ENCODE measurements around the gene FLNB.

The FLNB gene

DNA sequence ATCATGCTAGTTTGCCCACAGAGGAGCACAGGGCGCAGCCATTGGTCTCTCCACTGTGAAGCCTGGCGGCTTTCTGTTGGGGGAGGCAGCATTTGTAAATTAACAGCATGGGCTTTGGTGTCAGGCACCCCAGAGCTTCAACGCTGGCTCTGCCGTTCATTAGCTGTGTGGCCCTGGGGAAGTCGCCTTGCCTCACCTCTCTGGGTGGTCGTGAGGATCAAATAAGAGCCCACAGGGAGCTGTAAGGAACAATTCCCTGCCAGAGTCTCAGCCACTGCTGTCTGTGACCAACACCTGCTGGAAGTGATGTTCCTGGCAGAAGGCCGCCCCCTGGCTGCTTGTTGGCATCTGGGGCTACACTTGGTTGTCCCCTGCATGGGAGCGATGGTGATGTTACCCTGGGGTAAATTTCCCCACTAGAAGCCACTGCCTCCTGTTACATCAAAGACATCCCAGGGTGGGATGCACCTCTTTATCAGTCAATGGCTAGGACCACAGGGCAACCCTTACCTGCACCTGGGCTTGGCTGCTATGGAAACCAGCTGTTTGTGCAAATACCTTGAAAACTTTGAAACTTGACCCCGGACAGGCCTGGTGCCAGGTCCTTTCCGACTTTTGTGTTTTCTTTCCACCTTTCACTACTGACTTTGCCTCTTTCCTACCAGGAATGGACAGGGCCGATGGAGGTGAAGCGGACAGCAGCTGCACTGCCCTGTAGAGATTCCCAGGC lies 165.6 kb downstream of the FLNB start:
- H3K27ac ChIP-seq: peak overlapping the region; percentile 17
- TF ChIP-seq CTCF (conservative IDR thresholded peaks at IDR 0.05): peak; percentile 36
- no peak for TF ChIP-seq ZFX (IDR thresholded peaks at IDR 0.05)

GRCh38 chr3:58175187-58175436 lies 166.9 kb downstream of the FLNB start:
- no peak overlapping the region for H3K27ac ChIP-seq
- TF ChIP-seq ZFX (IDR thresholded peaks at IDR 0.05): no peak
- TF ChIP-seq CTCF (conservative IDR thresholded peaks at IDR 0.05): no peak

DNA sequence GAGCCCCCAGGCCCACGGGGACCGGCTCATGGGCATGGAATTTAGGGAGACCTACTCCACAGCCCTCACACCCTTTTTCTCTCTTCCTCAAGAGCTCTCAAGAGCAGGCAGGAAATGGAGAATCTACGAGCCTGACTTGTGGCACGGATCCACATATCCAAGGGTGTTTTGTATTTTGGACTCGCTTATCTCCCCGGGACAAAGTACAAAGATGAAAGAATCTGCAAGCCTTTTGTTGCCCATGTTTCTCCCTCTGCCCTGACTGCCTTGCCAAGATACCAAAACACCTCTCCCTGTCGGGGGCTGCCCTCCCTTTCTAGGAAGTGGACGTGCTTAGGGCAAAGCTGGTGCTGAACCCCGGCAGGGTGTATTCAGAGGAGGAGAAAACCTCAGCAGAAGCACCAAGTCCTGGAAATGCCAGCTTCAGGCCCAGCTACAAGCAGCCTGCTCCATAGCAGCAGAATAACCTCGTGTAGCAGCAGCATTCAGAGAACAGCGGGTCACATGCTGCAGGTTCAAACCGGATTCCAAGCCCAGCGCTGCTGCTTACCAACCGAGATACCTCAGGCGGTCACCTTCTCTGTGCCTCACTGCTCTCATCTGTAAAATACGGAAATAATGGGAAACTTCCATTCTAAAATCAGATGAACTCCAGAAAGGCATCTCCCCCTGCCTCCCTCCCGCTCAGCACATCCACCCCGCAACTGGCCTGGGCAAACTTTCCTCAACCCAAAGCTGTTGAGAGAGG lies 167.4 kb downstream of the FLNB start:
- H3K27ac ChIP-seq: no peak overlapping the region

DNA sequence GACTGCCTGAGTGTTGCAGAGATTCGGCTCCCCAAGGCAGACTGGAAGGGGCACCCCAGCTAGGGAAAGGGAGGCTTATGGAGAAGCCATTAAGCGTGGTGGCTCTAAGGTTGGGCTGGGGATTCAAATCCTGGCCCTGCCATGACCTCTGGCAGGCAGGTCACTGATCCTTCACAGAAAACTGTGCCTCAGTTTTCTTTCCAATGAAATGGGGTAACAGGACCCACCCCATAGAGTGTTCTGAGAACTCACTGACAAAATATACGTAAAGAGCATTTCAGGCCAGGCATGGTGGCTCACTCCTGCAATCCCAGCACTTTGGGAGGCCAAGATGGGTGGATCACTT lies 167.9 kb downstream of the FLNB start:
- no peak for TF ChIP-seq CTCF (conservative IDR thresholded peaks at IDR 0.05)
- no peak for TF ChIP-seq ZFX (IDR thresholded peaks at IDR 0.05)
- H3K27ac ChIP-seq: no peak overlapping the region

More for the DNA sequence above, 167.4 kb downstream of the FLNB start:
- TF ChIP-seq ZFX (IDR thresholded peaks at IDR 0.05) (no peak), CTCF (conservative IDR thresholded peaks at IDR 0.05) (no peak)

DNA sequence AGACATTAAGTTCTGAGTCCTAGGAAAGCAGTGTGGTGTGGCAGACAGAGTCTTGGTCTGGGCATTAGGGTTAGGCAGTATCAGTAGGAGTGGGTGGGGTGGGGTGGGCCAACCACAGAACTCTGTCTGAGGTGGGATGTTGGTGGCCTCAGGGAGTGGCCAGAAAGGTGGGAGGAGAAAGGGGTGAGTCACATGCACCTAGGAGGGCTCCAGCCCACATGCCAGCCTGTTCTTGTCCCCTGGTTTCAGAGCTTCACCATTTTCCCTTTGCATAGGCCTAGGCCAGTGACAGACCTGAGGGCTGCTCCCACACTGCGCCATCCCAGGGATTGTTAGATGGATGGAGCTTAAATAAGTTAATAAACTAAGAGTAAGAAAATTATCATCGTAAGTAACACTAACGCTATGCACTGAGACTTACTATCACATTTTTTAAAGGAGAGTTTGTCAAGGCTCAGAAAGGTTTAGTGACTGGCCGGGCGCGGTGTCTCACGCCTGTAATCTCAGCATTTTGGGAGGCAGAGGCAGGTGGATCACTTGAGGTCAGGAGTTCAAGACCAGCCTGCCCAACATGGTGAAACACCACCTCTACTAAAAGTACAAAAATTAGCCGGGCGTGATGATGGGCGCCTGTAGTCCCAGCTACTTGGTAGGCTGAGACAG lies 168.7 kb downstream of the FLNB start:
- TF ChIP-seq ZFX (IDR thresholded peaks at IDR 0.05): no peak
- no peak for TF ChIP-seq CTCF (conservative IDR thresholded peaks at IDR 0.05)
- H3K27ac ChIP-seq: peak overlapping the region; percentile 24; the same call in 1 of the 2 replicates

GRCh38 chr3:58177747-58178527 lies 169.7 kb downstream of the FLNB start:
- TF ChIP-seq ZFX (IDR thresholded peaks at IDR 0.05): no peak
- peak; percentile 92 for TF ChIP-seq CTCF (conservative IDR thresholded peaks at IDR 0.05)
- H3K27ac ChIP-seq: peak overlapping the region; percentile 24; the same call in 1 of the 2 replicates
